ENCODE measurements around the gene PAQR9. TPM values are rescaled to one million over a fixed set of nuclear protein-coding genes. Genes with fewer than 3 reads are reported as not detected.
A peak's percentile ranks its signal among the peaks of the same experiment; 100 is the strongest.

The PAQR9 gene
- total and polyA plus RNA-seq, 2 of the 13 experiments (the other 11 are each of a cell fraction or from before 2014, with no cell fraction given): 3.7 to 10.3 TPM

GRCh38 chr3:142941373-142942123 is 21.9 kb downstream of the PAQR9 start (continued):
- TF ChIP-seq, protein P1, sequence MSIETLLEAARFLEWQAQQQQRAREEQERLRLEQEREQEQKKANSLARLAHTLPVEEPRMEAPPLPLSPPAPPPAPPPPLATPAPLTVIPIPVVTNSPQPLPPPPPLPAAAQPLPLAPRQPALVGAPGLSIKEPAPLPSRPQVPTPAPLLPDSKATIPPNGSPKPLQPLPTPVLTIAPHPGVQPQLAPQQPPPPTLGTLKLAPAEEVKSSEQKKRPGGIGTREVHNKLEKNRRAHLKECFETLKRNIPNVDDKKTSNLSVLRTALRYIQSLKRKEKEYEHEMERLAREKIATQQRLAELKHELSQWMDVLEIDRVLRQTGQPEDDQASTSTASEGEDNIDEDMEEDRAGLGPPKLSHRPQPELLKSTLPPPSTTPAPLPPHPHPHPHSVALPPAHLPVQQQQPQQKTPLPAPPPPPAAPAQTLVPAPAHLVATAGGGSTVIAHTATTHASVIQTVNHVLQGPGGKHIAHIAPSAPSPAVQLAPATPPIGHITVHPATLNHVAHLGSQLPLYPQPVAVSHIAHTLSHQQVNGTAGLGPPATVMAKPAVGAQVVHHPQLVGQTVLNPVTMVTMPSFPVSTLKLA (IDR thresholded peaks at IDR 0.05): no peak
- TF ChIP-seq TEAD2 (CRISPR knock-in tag; IDR thresholded peaks at IDR 0.05) (no peak), NFE2L1 (CRISPR knock-in tag; IDR thresholded peaks at IDR 0.05; ENCODE audit: borderline replicate concordance) (no peak), PRMT3 (CRISPR knock-in tag; IDR thresholded peaks at IDR 0.05; ENCODE audit: borderline replicate concordance, low read depth) (no peak), BORCS8-MEF2B (CRISPR knock-in tag; IDR thresholded peaks at IDR 0.05) (peak; percentile 78), ZBTB37 (CRISPR knock-in tag; IDR thresholded peaks at IDR 0.05) (no peak), SMAD1 (CRISPR knock-in tag; IDR thresholded peaks at IDR 0.05; ENCODE audit: borderline replicate concordance, low read depth) (no peak), ONECUT2 (CRISPR knock-in tag; IDR thresholded peaks at IDR 0.05) (peak; percentile 99), ZEB1 (IDR thresholded peaks at IDR 0.05; ENCODE audit: insufficient replicate concordance, low read depth) (peak; percentile 26), ZNF768 (CRISPR knock-in tag; IDR thresholded peaks at IDR 0.05) (no peak), NBN (conservative IDR thresholded peaks at IDR 0.05) (no peak), NKX3-1 (CRISPR knock-in tag; IDR thresholded peaks at IDR 0.05) (peak; percentile 75; the same call in 1 of the 2 replicates), KDM6A (CRISPR knock-in tag; IDR thresholded peaks at IDR 0.05; ENCODE audit: low read depth) (peak; percentile 95)
- TF ChIP-seq, protein P2, sequence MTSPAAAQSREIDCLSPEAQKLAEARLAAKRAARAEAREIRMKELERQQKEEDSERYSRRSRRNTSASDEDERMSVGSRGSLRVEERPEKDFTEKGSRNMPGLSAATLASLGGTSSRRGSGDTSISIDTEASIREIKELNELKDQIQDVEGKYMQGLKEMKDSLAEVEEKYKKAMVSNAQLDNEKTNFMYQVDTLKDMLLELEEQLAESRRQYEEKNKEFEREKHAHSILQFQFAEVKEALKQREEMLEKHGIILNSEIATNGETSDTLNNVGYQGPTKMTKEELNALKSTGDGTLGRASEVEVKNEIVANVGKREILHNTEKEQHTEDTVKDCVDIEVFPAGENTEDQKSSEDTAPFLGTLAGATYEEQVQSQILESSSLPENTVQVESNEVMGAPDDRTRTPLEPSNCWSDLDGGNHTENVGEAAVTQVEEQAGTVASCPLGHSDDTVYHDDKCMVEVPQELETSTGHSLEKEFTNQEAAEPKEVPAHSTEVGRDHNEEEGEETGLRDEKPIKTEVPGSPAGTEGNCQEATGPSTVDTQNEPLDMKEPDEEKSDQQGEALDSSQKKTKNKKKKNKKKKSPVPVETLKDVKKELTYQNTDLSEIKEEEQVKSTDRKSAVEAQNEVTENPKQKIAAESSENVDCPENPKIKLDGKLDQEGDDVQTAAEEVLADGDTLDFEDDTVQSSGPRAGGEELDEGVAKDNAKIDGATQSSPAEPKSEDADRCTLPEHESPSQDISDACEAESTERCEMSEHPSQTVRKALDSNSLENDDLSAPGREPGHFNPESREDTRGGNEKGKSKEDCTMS (CRISPR knock-in tag; conservative IDR thresholded peaks at IDR 0.05): no peak
- TF ChIP-seq, protein P3, sequence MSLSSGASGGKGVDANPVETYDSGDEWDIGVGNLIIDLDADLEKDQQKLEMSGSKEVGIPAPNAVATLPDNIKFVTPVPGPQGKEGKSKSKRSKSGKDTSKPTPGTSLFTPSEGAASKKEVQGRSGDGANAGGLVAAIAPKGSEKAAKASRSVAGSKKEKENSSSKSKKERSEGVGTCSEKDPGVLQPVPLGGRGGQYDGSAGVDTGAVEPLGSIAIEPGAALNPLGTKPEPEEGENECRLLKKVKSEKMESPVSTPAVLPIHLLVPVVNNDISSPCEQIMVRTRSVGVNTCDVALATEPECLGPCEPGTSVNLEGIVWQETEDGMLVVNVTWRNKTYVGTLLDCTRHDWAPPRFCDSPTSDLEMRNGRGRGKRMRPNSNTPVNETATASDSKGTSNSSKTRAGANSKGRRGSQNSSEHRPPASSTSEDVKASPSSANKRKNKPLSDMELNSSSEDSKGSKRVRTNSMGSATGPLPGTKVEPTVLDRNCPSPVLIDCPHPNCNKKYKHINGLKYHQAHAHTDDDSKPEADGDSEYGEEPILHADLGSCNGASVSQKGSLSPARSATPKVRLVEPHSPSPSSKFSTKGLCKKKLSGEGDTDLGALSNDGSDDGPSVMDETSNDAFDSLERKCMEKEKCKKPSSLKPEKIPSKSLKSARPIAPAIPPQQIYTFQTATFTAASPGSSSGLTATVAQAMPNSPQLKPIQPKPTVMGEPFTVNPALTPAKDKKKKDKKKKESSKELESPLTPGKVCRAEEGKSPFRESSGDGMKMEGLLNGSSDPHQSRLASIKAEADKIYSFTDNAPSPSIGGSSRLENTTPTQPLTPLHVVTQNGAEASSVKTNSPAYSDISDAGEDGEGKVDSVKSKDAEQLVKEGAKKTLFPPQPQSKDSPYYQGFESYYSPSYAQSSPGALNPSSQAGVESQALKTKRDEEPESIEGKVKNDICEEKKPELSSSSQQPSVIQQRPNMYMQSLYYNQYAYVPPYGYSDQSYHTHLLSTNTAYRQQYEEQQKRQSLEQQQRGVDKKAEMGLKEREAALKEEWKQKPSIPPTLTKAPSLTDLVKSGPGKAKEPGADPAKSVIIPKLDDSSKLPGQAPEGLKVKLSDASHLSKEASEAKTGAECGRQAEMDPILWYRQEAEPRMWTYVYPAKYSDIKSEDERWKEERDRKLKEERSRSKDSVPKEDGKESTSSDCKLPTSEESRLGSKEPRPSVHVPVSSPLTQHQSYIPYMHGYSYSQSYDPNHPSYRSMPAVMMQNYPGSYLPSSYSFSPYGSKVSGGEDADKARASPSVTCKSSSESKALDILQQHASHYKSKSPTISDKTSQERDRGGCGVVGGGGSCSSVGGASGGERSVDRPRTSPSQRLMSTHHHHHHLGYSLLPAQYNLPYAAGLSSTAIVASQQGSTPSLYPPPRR (CRISPR knock-in tag; IDR thresholded peaks at IDR 0.05; ENCODE audit: borderline replicate concordance): peak; percentile 99
- TF ChIP-seq, protein P4, sequence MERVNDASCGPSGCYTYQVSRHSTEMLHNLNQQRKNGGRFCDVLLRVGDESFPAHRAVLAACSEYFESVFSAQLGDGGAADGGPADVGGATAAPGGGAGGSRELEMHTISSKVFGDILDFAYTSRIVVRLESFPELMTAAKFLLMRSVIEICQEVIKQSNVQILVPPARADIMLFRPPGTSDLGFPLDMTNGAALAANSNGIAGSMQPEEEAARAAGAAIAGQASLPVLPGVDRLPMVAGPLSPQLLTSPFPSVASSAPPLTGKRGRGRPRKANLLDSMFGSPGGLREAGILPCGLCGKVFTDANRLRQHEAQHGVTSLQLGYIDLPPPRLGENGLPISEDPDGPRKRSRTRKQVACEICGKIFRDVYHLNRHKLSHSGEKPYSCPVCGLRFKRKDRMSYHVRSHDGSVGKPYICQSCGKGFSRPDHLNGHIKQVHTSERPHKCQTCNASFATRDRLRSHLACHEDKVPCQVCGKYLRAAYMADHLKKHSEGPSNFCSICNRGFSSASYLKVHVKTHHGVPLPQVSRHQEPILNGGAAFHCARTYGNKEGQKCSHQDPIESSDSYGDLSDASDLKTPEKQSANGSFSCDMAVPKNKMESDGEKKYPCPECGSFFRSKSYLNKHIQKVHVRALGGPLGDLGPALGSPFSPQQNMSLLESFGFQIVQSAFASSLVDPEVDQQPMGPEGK (CRISPR knock-in tag; IDR thresholded peaks at IDR 0.05): peak; percentile 52
